Measurements from ENCODE around the gene ITIH6.
"Not testable (repeated sequence)": the region's sequence is repeated elsewhere in the genome, so short reads cannot be mapped to it uniquely, and the experiment has no call there.

Gene ITIH6

GRCh38 chrX:54807524-54808108 is 9.6 kb upstream of the ITIH6 start, which contains the start of gene MAGED2:
TSS of gene MAGED2 (plus strand) at chrX:54807745. CDS start at chrX:54809332, 1,587 bp downstream.
- DNase-seq = peak; percentile 6

GRCh38 chrX:54799046-54799445 is 991 bp upstream of the ITIH6 start:
- no peak for DNase-seq

GRCh38 chrX:54794795-54795194 is 3.3 kb downstream of the ITIH6 start:
- no peak for DNase-seq

- DNase-seq = no peak
These were observed 4.0 kb downstream of the ITIH6 start for GRCh38 chrX:54794028-54794427.

- not testable (repeated sequence) for DNase-seq
These were observed 8.7 kb downstream of the ITIH6 start for GRCh38 chrX:54789405-54789804.

- DNase-seq = no peak
These were observed 9.6 kb downstream of the ITIH6 start for GRCh38 chrX:54788446-54788845.

GRCh38 chrX:54786967-54787366 is 11.1 kb downstream of the ITIH6 start:
- DNase-seq = no peak

- no peak for DNase-seq
These were observed 12.2 kb downstream of the ITIH6 start for GRCh38 chrX:54785901-54786300.

GRCh38 chrX:54776987-54777672 is 20.9 kb downstream of the ITIH6 start:
- DNase-seq = no peak

GRCh38 chrX:54776061-54776460 is 22.0 kb downstream of the ITIH6 start:
- no peak for DNase-seq

- not testable (repeated sequence) for DNase-seq
These were observed 23.5 kb downstream of the ITIH6 start for GRCh38 chrX:54774391-54775094.

GRCh38 chrX:54758114-54759055 is 39.7 kb downstream of the ITIH6 start:
- DNase-seq = no peak

- DNase-seq = no peak
These were observed 43.2 kb downstream of the ITIH6 start for GRCh38 chrX:54754854-54755253.

GRCh38 chrX:54748626-54749025 is 49.4 kb downstream of the ITIH6 start:
- no peak for DNase-seq

GRCh38 chrX:54747733-54748393 is 50.2 kb downstream of the ITIH6 start:
- no peak for DNase-seq

GRCh38 chrX:54746928-54747327 is 51.1 kb downstream of the ITIH6 start:
- no peak for DNase-seq

- DNase-seq = no peak
These were observed 52.4 kb downstream of the ITIH6 start for GRCh38 chrX:54745676-54746075.

GRCh38 chrX:54738567-54738966 is 59.5 kb downstream of the ITIH6 start:
- not testable (repeated sequence) for DNase-seq

GRCh38 chrX:54736298-54736942 is 61.6 kb downstream of the ITIH6 start:
- DNase-seq = not testable (repeated sequence)

GRCh38 chrX:54721424-54721823 is 76.6 kb downstream of the ITIH6 start:
- DNase-seq = no peak

- DNase-seq = no peak
These were observed 82.4 kb downstream of the ITIH6 start for GRCh38 chrX:54715621-54716020.

- no peak for DNase-seq
These were observed 83.6 kb downstream of the ITIH6 start for GRCh38 chrX:54714424-54714823.
